ENCODE results near the gene CLEC7A.

The CLEC7A gene

DNA sequence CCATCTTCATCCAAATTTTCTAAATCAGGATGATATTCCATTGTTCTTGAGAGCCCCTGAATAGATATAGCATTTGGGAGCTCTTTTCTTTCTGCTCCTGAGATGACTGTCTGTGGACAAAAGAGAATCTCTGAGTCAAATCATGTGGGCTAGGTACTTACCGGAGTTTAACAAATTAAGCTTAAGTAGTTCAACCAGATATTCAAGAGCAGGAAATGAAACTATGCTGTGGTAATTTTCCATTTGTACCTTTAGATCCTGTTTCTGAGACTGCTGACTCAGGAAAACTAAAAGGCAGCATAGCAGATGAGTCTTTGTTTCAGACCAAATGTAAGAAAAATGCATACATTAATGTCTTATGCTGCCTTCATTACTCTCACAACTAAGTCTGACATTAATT lies at the start of gene CLEC7A:
Gene CLEC7A, minus strand, starts transcription at position 158 of the 400 bp plus-strand sequence. Its CDS starts 117 bp downstream, at position 41.
- in situ Hi-C loops (cut with MboI; ENCODE audit: low sequenced_read_pairs), result loop anchor here (10.0 kb wide), 1 partner anchor 385 kb away; no protein-coding TSS in a partner anchor
- H3K36me3 ChIP-seq (replicated peaks), result no peaks in the 10 kb centered on the region
- H3K4me1 ChIP-seq, result peaks cover 33% of the 10 kb centered on the region
- no peak for DNase-seq (ENCODE audit: low spot score in 2 of 2)
- no peaks in the 10 kb centered on the region for H3K9me3 ChIP-seq
- H3K27me3 ChIP-seq (ENCODE audit: low read depth), result no peaks in the 10 kb centered on the region
- no peak within 1 kb of the TSS for H3K4me3 ChIP-seq

DNA sequence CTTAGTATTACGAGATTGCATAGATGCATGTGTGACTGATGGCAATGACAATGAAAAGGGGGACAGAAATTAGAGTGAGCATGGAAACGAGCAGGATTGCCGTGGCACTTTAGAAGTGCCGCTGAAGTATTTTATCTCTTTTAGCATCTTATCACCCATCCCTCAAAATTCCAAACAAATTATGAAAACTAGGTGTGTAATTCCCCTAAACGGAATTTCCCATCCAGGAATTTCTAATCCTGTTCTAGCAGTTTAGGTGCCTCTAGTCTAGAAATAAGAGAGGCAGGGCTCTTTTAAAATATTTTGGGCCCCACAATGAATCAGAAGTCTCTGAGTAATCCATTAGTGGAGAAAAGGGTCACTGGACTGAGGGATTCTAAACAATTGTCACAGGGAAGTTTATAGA lies 49.8 kb upstream of the CLEC7A start:
- in situ Hi-C loops (cut with MboI; ENCODE audit: low sequenced_read_pairs), result no loop called here
- Histone ChIP-seq H3K9me3 (no peaks in the 10 kb centered on the region), H3K27me3 (ENCODE audit: low read depth) (no peaks in the 10 kb centered on the region), H3K36me3 (replicated peaks) (no peaks in the 10 kb centered on the region), H3K4me1 (0 out of 2 replicates have a peak, but pooled peaks cover 4% of the 10 kb centered on the region), H3K4me3 (no peak overlapping the region)
- no peak for DNase-seq (ENCODE audit: low spot score in 2 of 2)

DNA sequence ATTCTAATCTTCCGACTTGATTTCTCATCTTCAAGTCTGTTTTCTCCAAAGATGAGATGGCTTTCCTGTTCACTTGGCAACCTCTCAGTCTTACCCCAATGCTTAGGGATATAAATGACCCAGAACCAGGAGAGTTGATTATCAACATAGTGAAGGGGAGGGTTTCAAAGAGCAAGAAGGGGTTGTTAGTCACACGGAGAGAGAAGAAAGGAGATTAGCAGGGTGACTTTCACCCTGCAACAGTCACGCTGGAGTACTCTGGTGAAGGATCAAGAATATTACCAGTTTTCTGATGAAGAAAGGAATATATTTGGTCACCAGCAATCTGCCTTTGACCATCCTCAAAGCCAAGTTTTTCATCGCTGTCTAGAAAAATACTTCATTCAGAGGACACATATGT lies 48.8 kb upstream of the CLEC7A start, which contains the start of gene TMEM52B:
Gene TMEM52B, plus strand, starts transcription at position 212 of the 400 bp plus-strand sequence. CDS start 543 bp downstream, outside the sequence.
- Histone ChIP-seq H3K36me3 (replicated peaks) (no peaks in the 10 kb centered on the region), H3K4me3 (no peak within 1 kb of the TSS), H3K27me3 (ENCODE audit: low read depth) (no peaks in the 10 kb centered on the region), H3K9me3 (no peaks in the 10 kb centered on the region), H3K4me1 (0 out of 2 replicates have a peak, but pooled peaks cover 4% of the 10 kb centered on the region)
- in situ Hi-C loops (cut with MboI; ENCODE audit: low sequenced_read_pairs), result no loop called here
- DNase-seq (ENCODE audit: low spot score in 2 of 2), result no peak

DNA sequence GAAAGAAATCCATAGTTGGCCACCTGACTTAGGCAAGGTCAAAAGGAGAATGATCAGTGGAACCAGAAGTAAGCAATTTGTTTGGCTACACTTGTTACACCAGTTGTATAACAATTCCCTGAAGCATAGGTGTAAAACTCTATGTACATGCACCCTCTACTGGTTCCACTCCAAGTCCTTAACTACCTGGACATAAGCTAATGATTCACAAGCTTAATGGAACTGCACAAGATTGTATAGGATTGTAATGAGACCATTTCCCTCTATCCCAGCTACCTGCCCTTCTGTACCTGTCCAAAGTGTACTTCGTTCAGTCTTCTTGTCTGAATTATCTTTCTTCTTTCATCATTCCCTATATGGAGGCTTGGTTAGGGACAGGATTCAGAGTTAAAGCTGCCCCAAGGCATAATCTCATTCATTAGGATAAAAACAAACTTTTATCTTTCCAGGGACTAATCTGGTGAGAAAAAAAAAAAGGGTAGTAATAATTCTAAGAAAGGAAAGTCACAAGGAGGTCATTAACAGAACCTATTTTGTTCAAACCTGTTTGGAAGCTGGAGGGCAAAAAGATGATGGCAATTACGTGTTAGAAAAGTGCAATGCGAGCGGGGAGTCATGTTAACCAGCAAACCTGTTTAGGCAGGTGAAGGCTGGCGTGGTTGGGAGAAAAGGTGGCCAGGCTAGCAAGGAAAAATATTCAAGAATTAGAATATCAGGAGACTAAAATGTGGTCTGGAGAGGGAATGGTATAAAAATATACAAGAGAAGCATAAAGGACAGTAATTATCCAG lies 46.0 kb upstream of the CLEC7A start:
- H3K4me3 ChIP-seq, result no peak overlapping the region
- in situ Hi-C loops (cut with MboI; ENCODE audit: low sequenced_read_pairs), result no loop called here
- no peak for DNase-seq (ENCODE audit: low spot score in 2 of 2)

DNA sequence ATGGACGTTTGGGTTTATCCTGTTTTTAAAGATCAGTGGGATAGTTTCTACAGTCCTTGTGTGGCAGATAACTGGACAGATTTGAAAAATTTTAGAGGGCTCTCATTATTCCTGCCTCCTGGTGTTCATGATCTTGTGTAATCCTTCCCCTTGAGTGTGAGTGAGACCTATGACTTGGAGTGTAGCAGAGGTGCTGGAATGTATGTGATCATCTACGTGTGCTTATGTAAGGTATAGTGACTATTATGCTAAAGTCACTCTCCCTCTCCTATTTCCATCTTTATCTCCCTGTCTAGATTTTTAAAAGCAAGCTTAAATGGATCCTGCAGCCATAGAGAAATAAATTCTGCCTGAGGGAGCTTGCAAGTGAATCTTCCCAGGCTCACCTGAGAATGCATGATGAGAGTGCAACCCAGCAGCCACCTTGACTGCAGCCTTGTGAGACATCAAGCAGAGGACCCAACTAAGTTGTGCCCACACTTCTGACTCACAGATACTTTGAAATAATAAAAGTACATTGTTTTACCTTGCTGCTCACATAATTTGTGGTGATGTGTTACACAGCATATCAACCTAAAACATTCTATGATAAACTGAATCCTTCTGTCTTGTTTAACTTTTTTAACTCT lies 45.1 kb upstream of the CLEC7A start:
- Histone ChIP-seq H3K36me3 (replicated peaks) (no peaks in the 10 kb centered on the region), H3K4me1 (no peaks in the 10 kb centered on the region), H3K9me3 (no peaks in the 10 kb centered on the region), H3K27me3 (ENCODE audit: low read depth) (no peaks in the 10 kb centered on the region), H3K4me3 (no peak overlapping the region)
- DNase-seq (ENCODE audit: low spot score in 2 of 2), result no peak
- in situ Hi-C loops (cut with MboI; ENCODE audit: low sequenced_read_pairs), result no loop called here

More for the DNA sequence above, 46.0 kb upstream of the CLEC7A start:
- Histone ChIP-seq H3K36me3 (replicated peaks) (no peaks in the 10 kb centered on the region), H3K9me3 (no peaks in the 10 kb centered on the region), H3K27me3 (ENCODE audit: low read depth) (no peaks in the 10 kb centered on the region), H3K4me1 (no peaks in the 10 kb centered on the region)

DNA sequence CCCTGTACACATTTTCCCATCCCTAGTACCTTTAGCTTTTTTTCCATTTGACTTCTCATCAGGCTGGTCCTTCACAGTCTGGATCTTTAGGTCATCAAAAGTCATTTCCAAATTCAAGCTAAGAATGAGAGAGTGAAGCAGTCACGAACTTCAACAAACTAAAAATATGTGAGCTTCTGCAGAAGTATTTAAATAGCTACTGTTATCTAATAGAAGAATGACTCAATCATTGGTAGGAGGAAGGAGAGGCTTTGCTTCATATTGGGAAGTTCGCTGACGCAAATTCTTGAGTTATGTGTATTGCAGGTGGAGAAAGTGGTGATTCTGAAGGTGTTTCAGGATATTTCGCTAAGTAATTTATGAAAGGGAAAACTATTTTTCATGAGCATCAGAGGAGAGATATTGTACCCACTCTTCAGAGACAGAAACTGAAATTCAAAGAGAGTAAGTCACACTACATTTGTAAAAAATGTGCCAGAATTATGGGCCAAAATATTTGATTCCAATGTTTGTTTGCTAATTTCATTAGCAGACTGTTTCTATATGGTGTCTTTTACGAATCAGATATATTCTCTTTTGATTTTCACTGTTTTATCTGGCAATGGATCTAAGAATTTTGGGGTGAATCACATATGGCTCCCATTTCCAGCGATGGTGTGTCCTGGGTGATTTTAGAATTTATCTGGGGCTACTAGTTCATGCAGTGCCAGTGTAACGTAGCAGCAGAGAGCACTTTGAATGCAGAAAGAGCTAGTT lies 42.2 kb upstream of the CLEC7A start, which contains the start of gene OLR1:
Gene OLR1, minus strand, starts transcription at position 160 of the 756 bp plus-strand sequence. Its CDS starts 55 bp downstream, at position 105.
- Histone ChIP-seq H3K4me1 (no peaks in the 10 kb centered on the region), H3K4me3 (no peak within 1 kb of the TSS), H3K9me3 (no peaks in the 10 kb centered on the region), H3K36me3 (replicated peaks) (no peaks in the 10 kb centered on the region), H3K27me3 (ENCODE audit: low read depth) (no peaks in the 10 kb centered on the region)
- DNase-seq (ENCODE audit: low spot score in 2 of 2), result no peak
- in situ Hi-C loops (cut with MboI; ENCODE audit: low sequenced_read_pairs), result no loop called here

DNA sequence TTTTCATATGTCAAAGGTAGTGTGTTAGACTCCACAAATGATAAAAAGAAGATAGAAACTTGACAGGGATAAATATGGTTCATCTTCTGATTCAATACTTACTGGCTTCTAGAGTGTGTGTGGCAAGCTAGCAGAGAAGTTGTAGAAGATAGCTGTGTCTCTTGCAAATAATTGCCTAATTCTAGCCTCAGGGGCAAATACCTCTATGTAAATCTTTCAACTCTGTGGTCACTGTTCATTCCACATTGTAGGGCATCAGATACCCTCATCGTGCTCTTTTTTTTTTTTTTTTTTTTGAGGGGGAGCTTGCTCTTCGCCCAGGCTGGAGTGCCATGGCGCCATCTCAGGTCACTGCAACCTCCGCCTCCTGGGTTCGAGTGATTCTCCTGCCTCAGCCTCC lies 40.2 kb upstream of the CLEC7A start:
- no peak for DNase-seq (ENCODE audit: low spot score in 2 of 2)
- in situ Hi-C loops (cut with MboI; ENCODE audit: low sequenced_read_pairs), result no loop called here
- H3K36me3 ChIP-seq (replicated peaks), result no peaks in the 10 kb centered on the region
- no peaks in the 10 kb centered on the region; the same call in 1 of the 2 replicates for H3K4me1 ChIP-seq
- H3K27me3 ChIP-seq (ENCODE audit: low read depth), result no peaks in the 10 kb centered on the region
- no peak overlapping the region for H3K4me3 ChIP-seq
- no peaks in the 10 kb centered on the region for H3K9me3 ChIP-seq

DNA sequence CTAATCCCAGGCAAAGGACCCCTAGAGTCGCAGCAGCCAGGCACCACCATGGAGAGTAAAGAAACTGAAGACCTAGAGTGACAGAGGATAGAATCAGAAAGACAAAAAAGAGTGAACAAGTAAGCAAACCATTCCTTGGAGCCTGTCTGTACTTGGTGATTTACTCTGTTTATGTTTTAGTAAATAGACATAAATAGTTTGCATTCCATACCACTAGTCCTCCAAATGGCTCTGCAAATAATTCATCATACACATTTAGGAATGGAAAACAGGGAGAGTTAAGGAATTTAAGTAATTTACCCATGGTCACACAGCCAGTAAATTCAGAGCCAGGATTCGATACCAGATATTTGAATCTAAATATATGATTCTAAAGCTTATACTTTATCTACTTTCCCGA lies 39.1 kb upstream of the CLEC7A start:
- DNase-seq (ENCODE audit: low spot score in 2 of 2), result no peak
- Histone ChIP-seq H3K36me3 (replicated peaks) (no peaks in the 10 kb centered on the region), H3K27me3 (ENCODE audit: low read depth) (no peaks in the 10 kb centered on the region), H3K4me1 (no peaks in the 10 kb centered on the region; the same call in 1 of the 2 replicates), H3K9me3 (no peaks in the 10 kb centered on the region), H3K4me3 (no peak overlapping the region)
- in situ Hi-C loops (cut with MboI; ENCODE audit: low sequenced_read_pairs), result no loop called here

DNA sequence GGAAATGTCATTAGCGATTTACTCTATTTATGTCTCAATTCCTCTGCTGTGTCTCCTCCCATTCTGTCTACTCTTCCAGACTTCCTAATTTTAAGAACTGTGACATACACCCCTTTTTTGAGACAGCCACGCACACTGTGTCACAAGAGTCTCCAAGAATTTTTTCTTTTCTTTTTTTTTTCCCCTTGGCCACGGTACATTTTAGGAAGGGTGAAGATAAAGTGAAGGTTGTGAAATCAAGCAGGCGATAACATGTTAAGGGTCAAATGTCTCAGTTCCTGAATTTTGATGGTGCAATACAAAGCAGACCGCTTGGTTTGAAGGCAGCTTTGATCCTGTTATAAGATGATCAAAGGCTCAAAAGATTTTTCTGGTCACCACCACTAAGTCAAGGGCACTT lies 37.6 kb upstream of the CLEC7A start:
- in situ Hi-C loops (cut with MboI; ENCODE audit: low sequenced_read_pairs), result no loop called here
- no peak for DNase-seq (ENCODE audit: low spot score in 2 of 2)
- no peaks in the 10 kb centered on the region for H3K27me3 ChIP-seq (ENCODE audit: low read depth)
- no peaks in the 10 kb centered on the region for H3K9me3 ChIP-seq
- no peak overlapping the region for H3K4me3 ChIP-seq
- H3K36me3 ChIP-seq (replicated peaks), result no peaks in the 10 kb centered on the region
- no peaks in the 10 kb centered on the region; the same call in 1 of the 2 replicates for H3K4me1 ChIP-seq

DNA sequence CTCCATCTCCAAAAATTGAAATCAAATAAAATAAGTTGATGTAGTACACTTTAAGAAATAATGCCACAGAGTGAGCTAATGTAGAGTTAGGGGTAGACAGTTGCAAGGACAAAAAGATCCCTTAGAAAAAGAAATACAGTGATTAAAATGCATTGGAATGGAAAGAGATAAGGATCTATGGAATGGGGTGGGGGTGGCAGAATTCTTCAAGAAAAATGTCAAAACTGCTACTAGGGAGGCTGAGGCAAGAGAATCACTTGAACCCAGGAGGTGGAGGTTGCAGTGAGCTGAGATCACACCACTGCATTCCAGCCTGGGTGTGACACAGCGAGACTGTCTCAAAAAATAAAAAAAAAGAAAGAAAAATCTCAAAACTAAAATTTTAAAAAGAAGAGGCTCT lies 35.4 kb upstream of the CLEC7A start:
- no peak for DNase-seq (ENCODE audit: low spot score in 2 of 2)
- Histone ChIP-seq H3K27me3 (ENCODE audit: low read depth) (no peaks in the 10 kb centered on the region), H3K4me3 (no peak overlapping the region), H3K9me3 (no peaks in the 10 kb centered on the region), H3K36me3 (replicated peaks) (no peaks in the 10 kb centered on the region), H3K4me1 (no peaks in the 10 kb centered on the region; the same call in 1 of the 2 replicates)
- in situ Hi-C loops (cut with MboI; ENCODE audit: low sequenced_read_pairs), result no loop called here

DNA sequence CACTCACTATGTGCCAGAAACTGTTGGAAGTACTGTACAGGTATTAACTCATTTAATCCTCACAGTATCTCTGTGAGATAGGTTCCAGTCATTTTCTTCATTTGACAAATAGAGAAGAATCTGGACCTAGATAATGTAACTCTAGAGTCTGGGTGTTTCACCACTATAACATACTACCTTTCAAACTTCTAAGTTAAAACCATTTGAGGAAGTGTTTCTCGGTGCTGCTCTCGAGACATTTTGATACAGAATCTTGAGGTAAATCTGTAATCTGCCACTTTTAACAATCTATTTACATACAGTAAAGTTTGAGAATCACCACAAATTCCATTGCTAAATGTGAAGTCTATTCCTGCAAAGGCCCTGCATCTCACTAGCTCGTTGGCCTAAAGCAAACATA lies 33.1 kb upstream of the CLEC7A start:
- H3K4me3 ChIP-seq, result no peak overlapping the region
- H3K4me1 ChIP-seq, result no peaks in the 10 kb centered on the region; the same call in 1 of the 2 replicates
- DNase-seq (ENCODE audit: low spot score in 2 of 2), result no peak
- no peaks in the 10 kb centered on the region for H3K9me3 ChIP-seq
- no peaks in the 10 kb centered on the region for H3K27me3 ChIP-seq (ENCODE audit: low read depth)
- H3K36me3 ChIP-seq (replicated peaks), result no peaks in the 10 kb centered on the region
- in situ Hi-C loops (cut with MboI; ENCODE audit: low sequenced_read_pairs), result no loop called here

DNA sequence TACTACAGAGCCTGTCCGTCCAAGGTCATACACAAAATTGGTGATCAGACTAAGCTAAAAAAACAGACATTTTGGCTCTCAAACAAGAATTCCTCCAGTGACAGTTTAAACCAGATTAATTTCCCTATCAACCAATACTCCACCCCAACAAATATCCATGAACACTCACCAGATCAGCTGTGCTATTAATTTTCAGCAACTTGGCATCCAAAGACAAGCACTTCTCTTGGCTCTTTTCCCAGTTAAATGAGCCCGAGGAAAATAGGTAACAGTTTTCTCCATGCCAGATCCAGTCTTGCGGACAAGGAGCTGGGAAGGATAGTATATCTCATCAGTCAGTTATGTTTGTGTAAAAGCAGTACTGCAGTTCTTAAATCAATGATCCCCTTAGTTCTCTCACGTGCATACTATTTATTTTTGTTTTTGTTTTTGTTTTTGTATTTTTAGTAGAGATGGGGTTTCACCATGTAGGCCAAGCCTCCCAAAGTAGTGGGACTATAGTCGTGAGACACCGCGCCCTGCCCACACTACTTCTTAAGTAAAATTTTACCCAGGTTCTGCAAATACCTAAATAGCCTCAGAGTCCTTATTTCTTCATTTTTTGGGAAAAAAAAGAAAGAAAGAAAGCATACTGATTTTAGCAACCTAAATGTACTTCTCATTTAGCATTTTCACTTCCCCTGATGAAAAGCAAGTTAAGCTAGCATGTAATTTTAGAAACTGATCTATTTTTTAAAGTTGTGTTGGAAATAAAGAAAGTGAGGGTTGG lies 30.8 kb upstream of the CLEC7A start:
- Histone ChIP-seq H3K36me3 (replicated peaks) (no peaks in the 10 kb centered on the region), H3K4me3 (no peak overlapping the region), H3K4me1 (no peaks in the 10 kb centered on the region), H3K9me3 (no peaks in the 10 kb centered on the region), H3K27me3 (ENCODE audit: low read depth) (no peaks in the 10 kb centered on the region)
- in situ Hi-C loops (cut with MboI; ENCODE audit: low sequenced_read_pairs), result no loop called here
- DNase-seq (ENCODE audit: low spot score in 2 of 2), result no peak

DNA sequence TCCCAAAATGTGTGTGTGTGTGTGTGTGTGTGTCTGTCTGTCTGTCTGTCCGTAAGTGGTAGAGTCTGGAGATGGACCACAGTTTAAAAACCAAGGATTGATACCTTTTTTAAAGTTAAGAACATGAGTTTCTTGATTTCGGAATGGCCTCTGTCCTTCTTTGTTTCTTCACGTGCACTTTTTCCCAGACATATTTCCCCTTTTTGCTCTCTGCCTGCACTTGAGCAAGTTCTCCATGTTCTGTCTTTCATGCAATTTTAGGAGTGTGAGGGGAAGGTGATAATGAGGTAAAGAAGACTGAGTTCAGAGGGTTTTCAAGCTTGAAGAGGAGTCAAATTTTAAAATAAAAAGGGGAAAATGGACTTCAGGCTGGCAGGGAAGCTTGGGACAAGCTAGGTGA lies 29.3 kb upstream of the CLEC7A start:
- no peak overlapping the region for H3K4me3 ChIP-seq
- in situ Hi-C loops (cut with MboI; ENCODE audit: low sequenced_read_pairs), result no loop called here
- H3K36me3 ChIP-seq (replicated peaks), result no peaks in the 10 kb centered on the region
- H3K4me1 ChIP-seq, result no peaks in the 10 kb centered on the region
- no peaks in the 10 kb centered on the region for H3K9me3 ChIP-seq
- no peak for DNase-seq (ENCODE audit: low spot score in 2 of 2)
- no peaks in the 10 kb centered on the region for H3K27me3 ChIP-seq (ENCODE audit: low read depth)

Measured in HAP-1 (cell line).